ENCODE measurements around the gene LRMDA. TPM values are rescaled to one million over a fixed set of nuclear protein-coding genes. Genes with fewer than 3 reads are reported as not detected.

LRMDA gene
- total and polyA plus RNA-seq, 2 of the 13 experiments (the other 11 are each of a cell fraction or from before 2014, with no cell fraction given) = 13.4 to 22.0 TPM

DNA sequence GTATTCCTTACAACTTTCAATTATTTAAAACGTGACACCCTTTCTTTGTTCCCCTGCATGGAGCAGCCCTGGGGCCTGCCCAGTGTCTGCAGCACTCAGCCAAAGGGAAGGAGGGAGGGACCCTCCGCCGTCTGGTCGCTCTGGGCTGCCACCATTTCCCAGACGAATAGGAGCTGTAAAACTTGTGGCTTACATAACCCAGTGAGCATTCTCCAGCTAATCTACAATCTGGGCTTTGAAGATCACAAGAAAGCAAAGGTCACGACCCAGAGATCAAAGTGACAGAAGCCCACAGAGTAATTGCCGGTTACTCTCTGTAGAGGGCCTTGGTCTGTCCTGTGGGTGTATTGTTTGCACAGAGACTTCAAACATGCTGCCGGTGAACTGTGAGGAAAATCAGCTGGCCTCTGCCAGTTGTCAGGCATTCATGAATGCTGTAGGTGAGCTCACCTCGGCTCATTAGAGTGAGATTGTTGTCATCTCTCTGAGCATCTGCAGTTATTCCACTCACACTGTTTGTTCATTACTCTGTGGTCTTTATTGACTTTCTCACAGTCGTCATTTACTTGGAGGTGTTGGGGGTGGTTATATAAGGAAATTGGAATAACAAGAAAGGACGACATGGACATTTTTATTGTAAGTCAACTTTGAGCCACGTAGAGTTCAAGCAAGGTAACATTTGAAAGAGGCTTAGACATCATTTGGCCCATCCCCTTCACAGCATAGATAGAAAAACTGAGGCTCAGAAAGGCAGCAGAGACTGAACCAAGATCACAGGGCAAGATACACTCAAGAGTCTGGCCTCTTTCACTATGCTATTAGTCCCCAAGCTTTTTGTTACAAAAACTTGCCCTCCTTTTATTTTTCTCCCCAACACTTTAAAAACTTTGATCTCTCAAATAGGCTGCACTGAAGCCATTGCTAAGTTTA lies 619.8 kb downstream of the LRMDA start (continued):
- TF ChIP-seq, protein P1, sequence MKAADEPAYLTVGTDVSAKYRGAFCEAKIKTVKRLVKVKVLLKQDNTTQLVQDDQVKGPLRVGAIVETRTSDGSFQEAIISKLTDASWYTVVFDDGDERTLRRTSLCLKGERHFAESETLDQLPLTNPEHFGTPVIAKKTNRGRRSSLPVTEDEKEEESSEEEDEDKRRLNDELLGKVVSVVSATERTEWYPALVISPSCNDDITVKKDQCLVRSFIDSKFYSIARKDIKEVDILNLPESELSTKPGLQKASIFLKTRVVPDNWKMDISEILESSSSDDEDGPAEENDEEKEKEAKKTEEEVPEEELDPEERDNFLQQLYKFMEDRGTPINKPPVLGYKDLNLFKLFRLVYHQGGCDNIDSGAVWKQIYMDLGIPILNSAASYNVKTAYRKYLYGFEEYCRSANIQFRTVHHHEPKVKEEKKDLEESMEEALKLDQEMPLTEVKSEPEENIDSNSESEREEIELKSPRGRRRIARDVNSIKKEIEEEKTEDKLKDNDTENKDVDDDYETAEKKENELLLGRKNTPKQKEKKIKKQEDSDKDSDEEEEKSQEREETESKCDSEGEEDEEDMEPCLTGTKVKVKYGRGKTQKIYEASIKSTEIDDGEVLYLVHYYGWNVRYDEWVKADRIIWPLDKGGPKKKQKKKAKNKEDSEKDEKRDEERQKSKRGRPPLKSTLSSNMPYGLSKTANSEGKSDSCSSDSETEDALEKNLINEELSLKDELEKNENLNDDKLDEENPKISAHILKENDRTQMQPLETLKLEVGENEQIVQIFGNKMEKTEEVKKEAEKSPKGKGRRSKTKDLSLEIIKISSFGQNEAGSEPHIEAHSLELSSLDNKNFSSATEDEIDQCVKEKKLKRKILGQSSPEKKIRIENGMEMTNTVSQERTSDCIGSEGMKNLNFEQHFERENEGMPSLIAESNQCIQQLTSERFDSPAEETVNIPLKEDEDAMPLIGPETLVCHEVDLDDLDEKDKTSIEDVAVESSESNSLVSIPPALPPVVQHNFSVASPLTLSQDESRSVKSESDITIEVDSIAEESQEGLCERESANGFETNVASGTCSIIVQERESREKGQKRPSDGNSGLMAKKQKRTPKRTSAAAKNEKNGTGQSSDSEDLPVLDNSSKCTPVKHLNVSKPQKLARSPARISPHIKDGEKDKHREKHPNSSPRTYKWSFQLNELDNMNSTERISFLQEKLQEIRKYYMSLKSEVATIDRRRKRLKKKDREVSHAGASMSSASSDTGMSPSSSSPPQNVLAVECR (CRISPR knock-in tag; IDR thresholded peaks at IDR 0.05; ENCODE audit: borderline replicate concordance) = peak; percentile 88
- TF ChIP-seq RFX3 (CRISPR knock-in tag; IDR thresholded peaks at IDR 0.05) (peak; percentile 7; the same call in 1 of the 2 replicates), ZFP62 (CRISPR knock-in tag; IDR thresholded peaks at IDR 0.05) (no peak), CREBL2 (CRISPR knock-in tag; IDR thresholded peaks at IDR 0.05; ENCODE audit: borderline replicate concordance) (no peak), SOX13 (IDR thresholded peaks at IDR 0.05) (peak; percentile 95), SOX13 (CRISPR knock-in tag; conservative IDR thresholded peaks at IDR 0.05 in 1 of 2, IDR thresholded peaks at IDR 0.05 in 1 of 2) (peak in 1 of 2 experiments; percentile 96; a peak in 2 of 4 replicates), ZNF709 (CRISPR knock-in tag; IDR thresholded peaks at IDR 0.05) (peak; percentile 57; the same call in 1 of the 2 replicates), SAFB2 (CRISPR knock-in tag; IDR thresholded peaks at IDR 0.05; ENCODE audit: borderline replicate concordance, low read depth) (no peak), GRHL1 (CRISPR knock-in tag; conservative IDR thresholded peaks at IDR 0.05) (no peak), REPIN1 (CRISPR knock-in tag; IDR thresholded peaks at IDR 0.05; ENCODE audit: borderline replicate concordance, low read depth) (peak; percentile 90), PPARG (CRISPR knock-in tag; conservative IDR thresholded peaks at IDR 0.05) (peak; percentile 89), MIER3 (CRISPR knock-in tag; IDR thresholded peaks at IDR 0.05; ENCODE audit: borderline replicate concordance) (peak; percentile 81), ZNF343 (CRISPR knock-in tag; IDR thresholded peaks at IDR 0.05) (no peak), NR2F6 (IDR thresholded peaks at IDR 0.05) (peak; percentile 100), NR2F6 (CRISPR knock-in tag; IDR thresholded peaks at IDR 0.05) (peak; percentile 100)
- TF ChIP-seq, protein P2, sequence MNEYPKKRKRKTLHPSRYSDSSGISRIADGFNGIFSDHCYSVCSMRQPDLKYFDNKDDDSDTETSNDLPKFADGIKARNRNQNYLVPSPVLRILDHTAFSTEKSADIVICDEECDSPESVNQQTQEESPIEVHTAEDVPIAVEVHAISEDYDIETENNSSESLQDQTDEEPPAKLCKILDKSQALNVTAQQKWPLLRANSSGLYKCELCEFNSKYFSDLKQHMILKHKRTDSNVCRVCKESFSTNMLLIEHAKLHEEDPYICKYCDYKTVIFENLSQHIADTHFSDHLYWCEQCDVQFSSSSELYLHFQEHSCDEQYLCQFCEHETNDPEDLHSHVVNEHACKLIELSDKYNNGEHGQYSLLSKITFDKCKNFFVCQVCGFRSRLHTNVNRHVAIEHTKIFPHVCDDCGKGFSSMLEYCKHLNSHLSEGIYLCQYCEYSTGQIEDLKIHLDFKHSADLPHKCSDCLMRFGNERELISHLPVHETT (CRISPR knock-in tag; conservative IDR thresholded peaks at IDR 0.05) = no peak; the same call in 1 of the 2 replicates
- TF ChIP-seq, protein P3, sequence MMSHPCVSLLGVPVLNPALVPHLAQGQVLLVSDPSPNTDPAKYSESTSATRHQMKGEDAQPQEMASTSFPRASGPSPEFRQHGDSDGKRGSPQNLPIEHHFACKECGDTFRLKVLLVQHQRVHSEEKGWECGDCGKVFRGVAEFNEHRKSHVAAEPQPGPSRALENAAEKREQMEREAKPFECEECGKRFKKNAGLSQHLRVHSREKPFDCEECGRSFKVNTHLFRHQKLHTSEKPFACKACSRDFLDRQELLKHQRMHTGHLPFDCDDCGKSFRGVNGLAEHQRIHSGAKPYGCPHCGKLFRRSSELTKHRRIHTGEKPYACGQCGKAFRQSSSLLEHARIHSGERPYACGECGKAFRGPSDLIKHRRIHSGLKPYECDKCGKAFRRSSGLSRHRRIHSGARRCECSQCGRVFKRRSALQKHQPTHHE (CRISPR knock-in tag; IDR thresholded peaks at IDR 0.05; ENCODE audit: borderline replicate concordance) = peak; percentile 42; the same call in 1 of the 2 replicates

All from HepG2 (cell line).